GM12891 (cell line): ENCODE results near the gene CD47. TPM values are rescaled to one million over a fixed set of nuclear protein-coding genes. Genes with fewer than 3 reads are reported as not detected.

ENCODE experiments used
- DNase-seq: peaks from one replicate; pipeline ENCODE4 v3.0.0; 2011; ENCODE audit warnings: low spot score; ENCODE audit not compliant: insufficient read length
- FAIRE-seq: peaks from 2 replicates; lab custom pipeline; 2011; peaks lifted over from hg19 to GRCh38; lab: Jason Lieb, UNC
- PAX5 ChIP-seq: IDR thresholded peaks from 2 replicates; pipeline ENCODE4 v1.6.1; 2011; ENCODE audit warnings: low read length, moderate library complexity, mild to moderate bottlenecking; ENCODE audit not compliant: insufficient read depth, severe bottlenecking
- POLR2A ChIP-seq: IDR thresholded peaks from 2 replicates; pipeline ENCODE4 v1.6.1; 2011; ENCODE audit warnings: low read depth, low read length, control low read depth
- POLR2AphosphoS5 ChIP-seq: IDR thresholded peaks from 2 replicates; pipeline ENCODE4 v1.6.1; 2011; ENCODE audit warnings: low read depth, low read length, control low read depth
- POU2F2 ChIP-seq: IDR thresholded peaks from 2 replicates; pipeline ENCODE4 v1.6.1; 2011; ENCODE audit warnings: low read depth, mild to moderate bottlenecking, control low read depth, low read length, moderate library complexity
- SPI1 ChIP-seq: IDR thresholded peaks from 2 replicates; pipeline ENCODE4 v1.6.1; 2011; ENCODE audit warnings: low read depth, low read length, control low read depth
- TAF1 ChIP-seq: IDR thresholded peaks from 2 replicates; pipeline ENCODE4 v1.6.1; 2011; ENCODE audit warnings: low read depth, low read length, control low read depth
- polyA plus RNA-seq: library from polyadenylated mRNA; unstranded; fragments of >200 nt; gene quantifications from one replicate; pipeline ENCODE4 v1.2.1, GENCODE V29; 2012; ENCODE audit warnings: low read depth, missing spikeins, inconsistent platforms; ENCODE audit not compliant: missing spikeins

Gene CD47
- 62.8 TPM for polyA plus RNA-seq

- peak; percentile 93 for DNase-seq
- FAIRE-seq, result peak; percentile 97
- TF ChIP-seq SPI1 (no peak), POU2F2 (no peak), POLR2A (peak; percentile 47; the same call in 1 of the 2 replicates), PAX5 (no peak), POLR2AphosphoS5 (peak; percentile 50; the same call in 1 of the 2 replicates), TAF1 (0 out of 2 replicates have a peak, but pooled peaks have one; percentile 16)
Observed at GRCh38 chr3:108090701-108091497, at the start of gene CD47. Gene CD47 (minus strand): TSS chr3:108091031. CDS start chr3:108090908, 123 bp downstream.

GRCh38 chr3:108137460-108137814 lies 46.6 kb upstream of the CD47 start:
- FAIRE-seq (no peak), DNase-seq (no peak)
- TF ChIP-seq POLR2A (no peak), POLR2AphosphoS5 (no peak), POU2F2 (no peak), SPI1 (no peak)

DNA sequence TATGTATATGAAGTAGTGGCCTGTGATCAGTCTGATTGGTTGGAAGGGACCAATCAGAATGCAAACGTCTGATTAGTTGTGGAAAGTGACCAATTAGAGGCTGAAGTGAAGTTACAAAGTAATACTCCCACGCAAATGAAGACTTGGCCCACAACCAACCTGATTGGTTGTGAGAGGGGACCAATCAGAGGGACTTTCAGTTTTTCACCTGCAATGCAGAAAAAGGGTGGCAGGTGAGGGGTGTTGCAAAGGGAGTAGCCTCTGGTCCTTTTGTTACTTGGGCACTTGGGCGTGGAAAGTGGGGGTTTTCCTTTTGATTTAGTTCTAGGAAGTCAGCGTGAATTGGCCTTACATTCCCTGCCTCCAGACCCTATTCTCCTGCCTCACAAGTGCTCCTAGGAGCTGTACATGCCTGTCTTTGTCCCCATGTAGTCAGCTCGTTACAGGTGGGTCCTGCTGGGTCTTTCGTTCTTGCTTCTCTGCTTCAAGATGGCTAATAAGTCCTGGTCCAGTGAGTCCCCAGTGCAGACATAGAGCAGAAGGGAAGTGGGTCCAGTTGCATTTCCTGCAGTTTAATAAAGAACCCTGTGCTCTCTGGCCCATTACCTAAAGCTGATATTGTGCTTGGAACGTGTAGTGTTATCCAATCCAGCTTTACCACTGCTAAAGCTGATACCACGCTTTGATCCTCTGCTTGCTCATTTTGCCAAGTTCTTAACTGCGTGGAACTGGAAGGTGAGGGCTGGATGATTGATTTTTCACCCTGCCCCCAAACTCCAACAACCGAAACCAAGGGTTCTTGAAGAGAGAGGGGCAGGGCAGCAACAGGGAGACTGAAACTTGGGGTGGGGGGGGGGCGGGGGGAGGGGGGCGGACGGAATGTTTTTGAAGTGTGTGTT lies 46.0 kb upstream of the CD47 start:
- TF ChIP-seq POU2F2 (no peak), SPI1 (peak; percentile 60), PAX5 (no peak), TAF1 (no peak), POLR2AphosphoS5 (0 out of 2 replicates have a peak, but pooled peaks have one; percentile 31), POLR2A (no peak; the same call in 1 of the 2 replicates)
- peak; percentile 76 for FAIRE-seq
- no peak for DNase-seq

DNA sequence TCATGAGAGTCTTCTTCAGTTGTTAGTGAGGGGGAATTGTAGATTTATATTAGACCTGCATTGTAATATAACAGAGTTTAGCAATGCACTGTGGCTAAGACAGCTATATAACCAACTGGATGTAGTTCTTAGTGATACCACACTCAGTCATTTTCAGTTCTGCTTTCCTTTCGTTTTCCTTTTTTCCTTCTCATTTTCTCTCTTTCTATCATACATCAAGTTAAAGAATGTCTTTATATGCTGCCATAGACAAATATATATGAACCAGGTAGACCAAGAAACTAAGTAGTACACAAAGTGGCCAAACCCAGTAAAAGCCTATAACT lies 43.7 kb upstream of the CD47 start:
- no peak for DNase-seq
- peak; percentile 5 for FAIRE-seq
- no peak for TF ChIP-seq POLR2A
- no peak for TF ChIP-seq TAF1
- no peak for TF ChIP-seq PAX5
- TF ChIP-seq SPI1, result peak; percentile 84
- no peak for TF ChIP-seq POU2F2
- no peak for TF ChIP-seq POLR2AphosphoS5

DNA sequence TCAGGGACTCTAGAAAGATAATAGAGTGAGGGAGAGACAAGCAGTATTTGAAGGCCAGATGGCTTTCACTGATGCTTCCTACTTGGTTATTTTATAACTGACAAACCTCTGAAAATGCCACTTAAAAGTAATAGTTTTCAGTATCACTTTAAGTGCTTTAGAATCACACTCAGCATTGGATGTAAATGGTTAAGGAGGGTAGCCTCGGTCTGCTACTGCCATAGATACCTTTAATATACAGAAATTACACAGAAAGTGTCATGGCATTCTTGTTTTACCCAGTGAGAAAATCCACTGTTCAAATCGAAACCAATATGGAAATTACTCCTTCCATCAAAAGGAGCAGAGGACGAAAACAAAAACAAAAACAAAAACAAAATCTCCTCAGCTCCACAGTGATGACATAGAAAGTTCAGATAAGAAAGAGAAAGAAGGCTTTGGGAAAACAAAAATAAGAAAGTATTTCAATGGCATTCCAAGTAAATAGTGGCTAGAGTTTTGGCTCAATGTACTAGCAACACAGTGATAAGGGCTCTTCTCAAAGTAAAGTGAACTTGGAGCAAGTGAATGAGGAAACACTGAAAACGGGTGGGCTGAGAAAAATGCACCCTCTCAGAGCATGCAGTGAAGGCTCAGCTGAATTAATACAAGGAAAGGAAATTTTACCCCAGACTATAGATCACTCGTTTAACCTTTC lies 43.2 kb upstream of the CD47 start:
- peak; percentile 76 for FAIRE-seq
- DNase-seq, result no peak
- TF ChIP-seq POLR2AphosphoS5 (no peak), TAF1 (no peak), POLR2A (no peak), PAX5 (no peak), POU2F2 (no peak), SPI1 (no peak)

- TF ChIP-seq POLR2A (no peak), SPI1 (no peak)
- DNase-seq, result no peak
- no peak for FAIRE-seq
Observed at GRCh38 chr3:108133048-108133369, 42.2 kb upstream of the CD47 start.

DNA sequence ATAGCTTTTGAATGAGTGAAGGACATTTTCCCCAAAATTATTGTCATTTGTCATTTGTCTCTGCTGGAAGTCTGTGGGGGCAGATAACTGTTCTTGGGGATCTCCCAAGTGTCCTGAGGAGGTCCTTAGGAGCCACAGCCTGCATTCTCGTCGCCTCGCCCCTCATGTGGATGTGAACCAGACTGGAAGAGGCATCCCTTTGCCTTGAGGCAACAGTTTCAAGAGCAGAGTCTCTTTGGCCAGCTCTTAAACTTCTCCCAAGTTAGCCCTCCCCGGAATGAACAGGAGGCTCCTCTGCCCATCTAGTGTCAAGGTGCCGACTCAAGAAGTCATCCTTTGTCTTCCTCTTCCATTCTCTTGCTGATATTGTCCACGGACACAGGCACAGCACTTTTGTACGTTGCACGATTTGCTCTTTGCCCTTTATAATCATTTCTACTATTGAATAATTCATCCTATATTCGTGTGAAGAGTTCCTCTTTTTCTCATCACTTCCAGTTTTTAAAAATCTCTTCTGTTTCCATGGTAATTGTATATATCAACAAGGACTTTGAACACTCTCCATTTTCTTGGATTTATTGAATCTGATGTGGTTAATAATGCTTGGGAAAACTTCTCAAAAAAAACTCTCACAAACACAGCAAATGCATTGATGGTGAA lies 40.8 kb upstream of the CD47 start:
- TF ChIP-seq TAF1 (no peak), SPI1 (peak; percentile 60)
- no peak for DNase-seq
- no peak for FAIRE-seq

DNA sequence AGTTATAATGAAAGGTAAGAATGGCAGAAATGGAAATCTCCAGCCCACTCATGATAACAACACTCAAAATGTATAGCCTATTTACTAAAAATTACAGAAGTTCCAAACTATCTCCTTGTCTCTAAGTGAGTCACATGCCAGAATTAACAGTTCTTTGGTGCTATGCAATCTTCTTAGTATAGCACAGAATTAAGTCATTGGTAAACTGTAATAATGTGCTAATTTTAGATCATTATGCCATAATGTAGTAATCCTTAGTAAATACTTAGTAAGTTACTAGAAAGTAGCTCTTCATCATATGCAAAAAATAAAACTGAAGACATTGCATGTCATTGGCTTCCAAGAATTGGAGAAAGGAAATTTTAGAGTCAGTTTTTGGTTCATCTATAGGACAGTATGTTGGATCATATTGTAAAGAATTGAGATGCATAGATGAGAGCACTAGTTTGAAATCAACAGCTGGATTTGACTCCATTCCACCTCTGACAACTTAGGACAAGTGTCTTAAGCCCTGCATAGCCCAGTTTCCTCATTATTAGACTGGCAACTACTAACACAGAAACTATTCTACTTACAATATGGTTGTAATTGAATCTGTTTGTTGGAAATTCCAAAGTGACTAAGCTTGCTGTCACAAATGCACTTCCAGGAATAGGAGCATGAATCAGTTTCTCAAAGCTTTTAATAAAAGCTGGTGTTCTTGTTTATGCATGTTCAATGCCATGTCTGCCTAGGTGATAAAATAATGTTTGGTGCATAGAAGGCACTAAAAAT lies 40.1 kb upstream of the CD47 start:
- no peak for TF ChIP-seq SPI1
- no peak for TF ChIP-seq POU2F2
- no peak for TF ChIP-seq TAF1
- TF ChIP-seq PAX5, result no peak
- no peak for TF ChIP-seq POLR2AphosphoS5
- TF ChIP-seq POLR2A, result no peak
- DNase-seq, result no peak
- FAIRE-seq, result no peak
